ENCODE measurements around the gene ATP8B4. TPM values are rescaled to one million over a fixed set of nuclear protein-coding genes. Genes with fewer than 3 reads are reported as not detected.

ATP8B4 gene
- total and polyA plus RNA-seq, 4 donors = 1.9 to 19.7 (median 12.4) TPM

DNA sequence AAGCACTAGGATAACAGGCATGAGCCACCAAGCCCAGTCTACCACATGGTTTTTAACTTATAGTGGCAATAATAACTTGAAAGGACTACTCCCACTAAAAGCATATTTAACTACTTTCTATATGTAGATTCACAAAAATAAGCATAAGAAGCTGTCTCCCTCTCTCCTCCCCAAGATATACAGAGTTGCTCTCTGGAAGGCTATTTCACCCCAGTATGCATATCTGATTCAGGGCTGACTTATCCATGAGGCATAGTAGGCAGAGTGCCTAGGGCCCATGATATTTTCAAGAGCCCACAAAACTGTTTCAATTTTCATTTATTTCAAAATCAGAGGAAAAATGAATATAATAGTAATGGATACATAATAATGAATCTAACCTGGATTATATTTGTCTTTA is 20.5 kb downstream of the ATP8B4 start:
- no peak overlapping the region for H3K27ac ChIP-seq (ENCODE audit: low read depth in 1 of 2, low read length in 2 of 2)
- H3K27me3 ChIP-seq (ENCODE audit: control insufficient read depth in 4 of 4, insufficient read depth in 4 of 4, low read length in 3 of 4) = no peaks in the 10 kb centered on the region

More for the DNA sequence above, 20.5 kb downstream of the ATP8B4 start:
- no peak for DNase-seq (ENCODE audit: low spot score)
- H3K4me1 ChIP-seq (ENCODE audit: control insufficient read depth in 4 of 4, insufficient read depth in 4 of 4, low read length in 3 of 4) = no peaks in the 10 kb centered on the region
- H3K4me3 ChIP-seq (ENCODE audit: low read depth in 1 of 3, low read length in 3 of 3) = no peak overlapping the region
- TF ChIP-seq RXRA (IDR thresholded peaks at IDR 0.05) = no peak
- TF ChIP-seq FOXA2 (IDR thresholded peaks at IDR 0.05) = no peak
- TF ChIP-seq, protein P1, sequence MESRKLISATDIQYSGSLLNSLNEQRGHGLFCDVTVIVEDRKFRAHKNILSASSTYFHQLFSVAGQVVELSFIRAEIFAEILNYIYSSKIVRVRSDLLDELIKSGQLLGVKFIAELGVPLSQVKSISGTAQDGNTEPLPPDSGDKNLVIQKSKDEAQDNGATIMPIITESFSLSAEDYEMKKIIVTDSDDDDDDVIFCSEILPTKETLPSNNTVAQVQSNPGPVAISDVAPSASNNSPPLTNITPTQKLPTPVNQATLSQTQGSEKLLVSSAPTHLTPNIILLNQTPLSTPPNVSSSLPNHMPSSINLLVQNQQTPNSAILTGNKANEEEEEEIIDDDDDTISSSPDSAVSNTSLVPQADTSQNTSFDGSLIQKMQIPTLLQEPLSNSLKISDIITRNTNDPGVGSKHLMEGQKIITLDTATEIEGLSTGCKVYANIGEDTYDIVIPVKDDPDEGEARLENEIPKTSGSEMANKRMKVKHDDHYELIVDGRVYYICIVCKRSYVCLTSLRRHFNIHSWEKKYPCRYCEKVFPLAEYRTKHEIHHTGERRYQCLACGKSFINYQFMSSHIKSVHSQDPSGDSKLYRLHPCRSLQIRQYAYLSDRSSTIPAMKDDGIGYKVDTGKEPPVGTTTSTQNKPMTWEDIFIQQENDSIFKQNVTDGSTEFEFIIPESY (IDR thresholded peaks at IDR 0.05) = no peak
- TF ChIP-seq TAF1 (conservative IDR thresholded peaks at IDR 0.05) = no peak
- TF ChIP-seq, protein P2, sequence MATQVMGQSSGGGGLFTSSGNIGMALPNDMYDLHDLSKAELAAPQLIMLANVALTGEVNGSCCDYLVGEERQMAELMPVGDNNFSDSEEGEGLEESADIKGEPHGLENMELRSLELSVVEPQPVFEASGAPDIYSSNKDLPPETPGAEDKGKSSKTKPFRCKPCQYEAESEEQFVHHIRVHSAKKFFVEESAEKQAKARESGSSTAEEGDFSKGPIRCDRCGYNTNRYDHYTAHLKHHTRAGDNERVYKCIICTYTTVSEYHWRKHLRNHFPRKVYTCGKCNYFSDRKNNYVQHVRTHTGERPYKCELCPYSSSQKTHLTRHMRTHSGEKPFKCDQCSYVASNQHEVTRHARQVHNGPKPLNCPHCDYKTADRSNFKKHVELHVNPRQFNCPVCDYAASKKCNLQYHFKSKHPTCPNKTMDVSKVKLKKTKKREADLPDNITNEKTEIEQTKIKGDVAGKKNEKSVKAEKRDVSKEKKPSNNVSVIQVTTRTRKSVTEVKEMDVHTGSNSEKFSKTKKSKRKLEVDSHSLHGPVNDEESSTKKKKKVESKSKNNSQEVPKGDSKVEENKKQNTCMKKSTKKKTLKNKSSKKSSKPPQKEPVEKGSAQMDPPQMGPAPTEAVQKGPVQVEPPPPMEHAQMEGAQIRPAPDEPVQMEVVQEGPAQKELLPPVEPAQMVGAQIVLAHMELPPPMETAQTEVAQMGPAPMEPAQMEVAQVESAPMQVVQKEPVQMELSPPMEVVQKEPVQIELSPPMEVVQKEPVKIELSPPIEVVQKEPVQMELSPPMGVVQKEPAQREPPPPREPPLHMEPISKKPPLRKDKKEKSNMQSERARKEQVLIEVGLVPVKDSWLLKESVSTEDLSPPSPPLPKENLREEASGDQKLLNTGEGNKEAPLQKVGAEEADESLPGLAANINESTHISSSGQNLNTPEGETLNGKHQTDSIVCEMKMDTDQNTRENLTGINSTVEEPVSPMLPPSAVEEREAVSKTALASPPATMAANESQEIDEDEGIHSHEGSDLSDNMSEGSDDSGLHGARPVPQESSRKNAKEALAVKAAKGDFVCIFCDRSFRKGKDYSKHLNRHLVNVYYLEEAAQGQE (IDR thresholded peaks at IDR 0.05) = no peak
- no peak for TF ChIP-seq NR2F2 (IDR thresholded peaks at IDR 0.05)
- TF ChIP-seq, protein P3, sequence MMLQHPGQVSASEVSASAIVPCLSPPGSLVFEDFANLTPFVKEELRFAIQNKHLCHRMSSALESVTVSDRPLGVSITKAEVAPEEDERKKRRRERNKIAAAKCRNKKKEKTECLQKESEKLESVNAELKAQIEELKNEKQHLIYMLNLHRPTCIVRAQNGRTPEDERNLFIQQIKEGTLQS (IDR thresholded peaks at IDR 0.05) = no peak
- TF ChIP-seq JUND (IDR thresholded peaks at IDR 0.05) = no peak
- TF ChIP-seq GABPA (IDR thresholded peaks at IDR 0.05 in 1 of 2, conservative IDR thresholded peaks at IDR 0.05 in 1 of 2) = no peak
- TF ChIP-seq HNF4A (conservative IDR thresholded peaks at IDR 0.05) = no peak
- TF ChIP-seq SP1 (IDR thresholded peaks at IDR 0.05) = no peak
- no peak for TF ChIP-seq RAD21 (IDR thresholded peaks at IDR 0.05)
- TF ChIP-seq, protein P4, sequence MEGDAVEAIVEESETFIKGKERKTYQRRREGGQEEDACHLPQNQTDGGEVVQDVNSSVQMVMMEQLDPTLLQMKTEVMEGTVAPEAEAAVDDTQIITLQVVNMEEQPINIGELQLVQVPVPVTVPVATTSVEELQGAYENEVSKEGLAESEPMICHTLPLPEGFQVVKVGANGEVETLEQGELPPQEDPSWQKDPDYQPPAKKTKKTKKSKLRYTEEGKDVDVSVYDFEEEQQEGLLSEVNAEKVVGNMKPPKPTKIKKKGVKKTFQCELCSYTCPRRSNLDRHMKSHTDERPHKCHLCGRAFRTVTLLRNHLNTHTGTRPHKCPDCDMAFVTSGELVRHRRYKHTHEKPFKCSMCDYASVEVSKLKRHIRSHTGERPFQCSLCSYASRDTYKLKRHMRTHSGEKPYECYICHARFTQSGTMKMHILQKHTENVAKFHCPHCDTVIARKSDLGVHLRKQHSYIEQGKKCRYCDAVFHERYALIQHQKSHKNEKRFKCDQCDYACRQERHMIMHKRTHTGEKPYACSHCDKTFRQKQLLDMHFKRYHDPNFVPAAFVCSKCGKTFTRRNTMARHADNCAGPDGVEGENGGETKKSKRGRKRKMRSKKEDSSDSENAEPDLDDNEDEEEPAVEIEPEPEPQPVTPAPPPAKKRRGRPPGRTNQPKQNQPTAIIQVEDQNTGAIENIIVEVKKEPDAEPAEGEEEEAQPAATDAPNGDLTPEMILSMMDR (IDR thresholded peaks at IDR 0.05; ENCODE audit: low read depth, low read length, missing input control) = no peak
- no peak for TF ChIP-seq YY1 (IDR thresholded peaks at IDR 0.05)
- TF ChIP-seq HNF4G (IDR thresholded peaks at IDR 0.05) = no peak
- no peak for TF ChIP-seq EGR1 (IDR thresholded peaks at IDR 0.05; ENCODE audit: low read depth in 2 of 2)
- TF ChIP-seq FOXA1 (IDR thresholded peaks at IDR 0.05) = no peak
- TF ChIP-seq, protein P5, sequence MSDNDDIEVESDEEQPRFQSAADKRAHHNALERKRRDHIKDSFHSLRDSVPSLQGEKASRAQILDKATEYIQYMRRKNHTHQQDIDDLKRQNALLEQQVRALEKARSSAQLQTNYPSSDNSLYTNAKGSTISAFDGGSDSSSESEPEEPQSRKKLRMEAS (IDR thresholded peaks at IDR 0.05) = no peak
- H3K9ac ChIP-seq (ENCODE audit: low read depth in 1 of 2, low read length in 2 of 2) = no peak overlapping the region
- no peaks in the 10 kb centered on the region for H3K36me3 ChIP-seq (ENCODE audit: control insufficient read depth in 4 of 4, insufficient read depth in 3 of 4, low read depth in 1 of 4, low read length in 3 of 4)
- H3K9me3 ChIP-seq (ENCODE audit: control insufficient read depth in 4 of 4, low read length in 3 of 4) = no peaks in the 10 kb centered on the region

Measured in liver (tissue), 9 donors.